Fibroblast of lung (primary cell): Measurements from ENCODE around the gene GPR108. TPM values are rescaled to one million over a fixed set of nuclear protein-coding genes. Genes with fewer than 3 reads are reported as not detected.

Source experiments
- DNase-seq, 2 donors: peaks; one replicate each; pipeline versions ENCODE4 v3.0.0 to v3.0.0-alpha.2; 2010; ENCODE audit warnings: low read depth in 2 of 2
- H2AFZ ChIP-seq: 2 replicates; pipeline ENCODE4 v1.5.1; 2012; ENCODE audit warnings: low read length, control low read depth, inconsistent platforms
- H3K27ac ChIP-seq: 2 replicates; pipeline ENCODE4 v1.5.1; 2011; ENCODE audit warnings: low read length, control low read depth; ENCODE audit not compliant: insufficient read depth
- H3K27me3 ChIP-seq: 2 replicates; pipeline ENCODE4 v1.5.1; 2011; ENCODE audit warnings: mild to moderate bottlenecking, low read length; ENCODE audit not compliant: control insufficient read depth, insufficient read depth
- H3K36me3 ChIP-seq: 2 replicates; pipeline ENCODE4 v1.5.1; 2011; ENCODE audit warnings: low read length; ENCODE audit not compliant: control insufficient read depth, insufficient read depth
- H3K4me1 ChIP-seq: 2 replicates; pipeline ENCODE4 v1.5.1; 2011; ENCODE audit warnings: low read length; ENCODE audit not compliant: control insufficient read depth, insufficient read depth; ENCODE audit errors: extremely low read depth
- H3K4me2 ChIP-seq: 2 replicates; pipeline ENCODE4 v1.5.1; 2011; ENCODE audit warnings: low read length, control low read depth; ENCODE audit not compliant: insufficient read depth; ENCODE audit errors: extremely low read depth
- H3K4me3 ChIP-seq, 4 experiments: fragments of 200-600 bp in 1 of 4; sonication (generic) in 1 of 4; replicated peaks in 1 of 4; 2 replicates each; pipeline ENCODE4 v1.5.1; 2011 to 2016; ENCODE audit warnings: low read length in 4 of 4, low read depth in 3 of 4, mild to moderate bottlenecking in 3 of 4, control low read depth in 2 of 4, inconsistent platforms in 1 of 4, mixed read lengths in 1 of 4; ENCODE audit not compliant: insufficient read depth in 1 of 4; ENCODE audit errors: control extremely low read depth in 1 of 4
- H3K79me2 ChIP-seq: 2 replicates; pipeline ENCODE4 v1.5.1; 2012; ENCODE audit warnings: mild to moderate bottlenecking, low read length, inconsistent platforms; ENCODE audit not compliant: control insufficient read depth, insufficient read depth
- H3K9ac ChIP-seq: 2 replicates; pipeline ENCODE4 v1.5.1; 2011; ENCODE audit warnings: mild to moderate bottlenecking, low read length, control low read depth; ENCODE audit not compliant: insufficient read depth
- H3K9me3 ChIP-seq: 2 replicates; pipeline ENCODE4 v1.5.1; 2012; ENCODE audit warnings: low read depth, low read length; ENCODE audit not compliant: control insufficient read depth, insufficient read depth
- H4K20me1 ChIP-seq: 2 replicates; pipeline ENCODE4 v1.5.1; 2011; ENCODE audit warnings: low read length; ENCODE audit not compliant: control insufficient read depth, insufficient read depth; ENCODE audit errors: extremely low read depth
- EZH2 ChIP-seq: IDR thresholded peaks from 2 replicates; pipeline ENCODE4 v1.5.1; 2012; ENCODE audit warnings: low read length, control low read depth, mild to moderate bottlenecking; ENCODE audit errors: missing control alignments
- polyA plus RNA-seq, 2 donors: library from polyadenylated mRNA; depleted of rRNA in 1 of 2; stranded (reverse) in 1 of 2; unstranded in 1 of 2; fragments of >200 nt; gene quantifications; 2 replicates each; pipeline ENCODE4 v1.2.1, GENCODE V29; 2011 to 2012; ENCODE audit warnings: missing spikeins in 1 of 2
- total RNA-seq: library from RNA; depleted of rRNA; stranded (reverse); fragments of >200 nt; gene quantifications from 2 replicates; pipeline ENCODE4 v1.2.1, GENCODE V29; 2014
- TF ChIP-seq, protein P1 (sequence below), 2 donors: IDR thresholded peaks in 1 of 2; conservative IDR thresholded peaks in 1 of 2; 1 replicate in 1 of 2; 2 replicates in 1 of 2; pipeline ENCODE4 v1.5.1; 2011 to 2012; ENCODE audit warnings: low read length in 2 of 2, control low read depth in 1 of 2, inconsistent platforms in 1 of 2, low read depth in 1 of 2, mild to moderate bottlenecking in 1 of 2

Gene GPR108
- total and polyA plus RNA-seq, 2 donors (not counting 1 experiment from before 2014, with no cell fraction given): 28.4 to 57.0 TPM

DNA sequence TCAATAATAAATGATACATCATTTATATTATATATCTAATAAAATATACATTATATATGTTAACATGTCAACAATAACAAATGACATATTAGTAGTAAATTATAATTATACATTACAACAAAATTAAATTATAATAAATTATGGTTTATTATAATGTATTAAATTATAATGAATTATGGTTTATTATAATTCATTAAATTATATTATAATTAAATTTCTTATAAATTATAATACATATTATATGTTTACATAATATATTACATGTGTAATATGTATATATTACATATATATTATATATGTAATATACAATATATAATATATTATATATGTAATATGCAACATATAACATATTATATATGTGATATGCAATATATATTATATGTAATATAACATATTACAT is 37.4 kb downstream of the GPR108 start:
- Histone ChIP-seq H4K20me1 (no peaks in the 10 kb centered on the region), H3K36me3 (no peaks in the 10 kb centered on the region), H3K27me3 (no peaks in the 10 kb centered on the region), H3K4me3 (no peak overlapping the region), H2AFZ (no peak overlapping the region), H3K9ac (no peak overlapping the region), H3K9me3 (no peaks in the 10 kb centered on the region), H3K4me1 (no peaks in the 10 kb centered on the region), H3K4me2 (no peak overlapping the region), H3K79me2 (no peaks in the 10 kb centered on the region), H3K27ac (no peak overlapping the region)
- no peak for DNase-seq
- TF ChIP-seq, protein P1, sequence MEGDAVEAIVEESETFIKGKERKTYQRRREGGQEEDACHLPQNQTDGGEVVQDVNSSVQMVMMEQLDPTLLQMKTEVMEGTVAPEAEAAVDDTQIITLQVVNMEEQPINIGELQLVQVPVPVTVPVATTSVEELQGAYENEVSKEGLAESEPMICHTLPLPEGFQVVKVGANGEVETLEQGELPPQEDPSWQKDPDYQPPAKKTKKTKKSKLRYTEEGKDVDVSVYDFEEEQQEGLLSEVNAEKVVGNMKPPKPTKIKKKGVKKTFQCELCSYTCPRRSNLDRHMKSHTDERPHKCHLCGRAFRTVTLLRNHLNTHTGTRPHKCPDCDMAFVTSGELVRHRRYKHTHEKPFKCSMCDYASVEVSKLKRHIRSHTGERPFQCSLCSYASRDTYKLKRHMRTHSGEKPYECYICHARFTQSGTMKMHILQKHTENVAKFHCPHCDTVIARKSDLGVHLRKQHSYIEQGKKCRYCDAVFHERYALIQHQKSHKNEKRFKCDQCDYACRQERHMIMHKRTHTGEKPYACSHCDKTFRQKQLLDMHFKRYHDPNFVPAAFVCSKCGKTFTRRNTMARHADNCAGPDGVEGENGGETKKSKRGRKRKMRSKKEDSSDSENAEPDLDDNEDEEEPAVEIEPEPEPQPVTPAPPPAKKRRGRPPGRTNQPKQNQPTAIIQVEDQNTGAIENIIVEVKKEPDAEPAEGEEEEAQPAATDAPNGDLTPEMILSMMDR (conservative IDR thresholded peaks at IDR 0.05 in 1 of 2, IDR thresholded peaks at IDR 0.05 in 1 of 2; ENCODE audit: low read depth in 1 of 2, low read length in 2 of 2): no peak
- no peak for TF ChIP-seq EZH2

DNA sequence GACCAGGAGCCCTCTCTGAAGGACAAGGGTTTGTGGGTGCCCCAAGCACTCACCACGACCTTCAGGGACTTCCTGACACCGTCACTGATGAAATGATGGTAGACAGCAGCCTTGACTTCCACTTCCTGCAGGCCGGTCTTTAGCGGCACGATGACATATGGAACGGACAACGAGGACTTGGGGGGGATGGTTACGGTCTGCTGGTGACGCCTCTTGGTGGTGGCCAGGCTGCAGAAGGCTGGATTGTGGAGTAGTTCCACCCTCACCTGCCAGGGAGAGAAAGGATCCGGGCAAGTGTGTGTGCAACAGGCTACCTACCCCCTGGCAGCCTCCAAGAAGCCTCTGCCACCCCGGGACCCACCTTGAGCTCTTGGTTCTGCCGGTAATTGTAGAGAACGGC is 40.1 kb downstream of the GPR108 start:
- no peaks in the 10 kb centered on the region for H3K27me3 ChIP-seq
- H2AFZ ChIP-seq: no peak overlapping the region
- no peaks in the 10 kb centered on the region for H3K79me2 ChIP-seq
- H3K9ac ChIP-seq: no peak overlapping the region
- no peaks in the 10 kb centered on the region for H3K4me1 ChIP-seq
- no peaks in the 10 kb centered on the region for H3K9me3 ChIP-seq
- H3K27ac ChIP-seq: no peak overlapping the region
- TF ChIP-seq, protein P1 (conservative IDR thresholded peaks at IDR 0.05 in 1 of 2, IDR thresholded peaks at IDR 0.05 in 1 of 2; ENCODE audit: low read depth in 1 of 2, low read length in 2 of 2): no peak
- TF ChIP-seq EZH2: no peak
- H4K20me1 ChIP-seq: no peaks in the 10 kb centered on the region
- no peaks in the 10 kb centered on the region for H3K36me3 ChIP-seq
- DNase-seq: no peak
- H3K4me3 ChIP-seq: no peak overlapping the region
- no peak overlapping the region for H3K4me2 ChIP-seq

DNA sequence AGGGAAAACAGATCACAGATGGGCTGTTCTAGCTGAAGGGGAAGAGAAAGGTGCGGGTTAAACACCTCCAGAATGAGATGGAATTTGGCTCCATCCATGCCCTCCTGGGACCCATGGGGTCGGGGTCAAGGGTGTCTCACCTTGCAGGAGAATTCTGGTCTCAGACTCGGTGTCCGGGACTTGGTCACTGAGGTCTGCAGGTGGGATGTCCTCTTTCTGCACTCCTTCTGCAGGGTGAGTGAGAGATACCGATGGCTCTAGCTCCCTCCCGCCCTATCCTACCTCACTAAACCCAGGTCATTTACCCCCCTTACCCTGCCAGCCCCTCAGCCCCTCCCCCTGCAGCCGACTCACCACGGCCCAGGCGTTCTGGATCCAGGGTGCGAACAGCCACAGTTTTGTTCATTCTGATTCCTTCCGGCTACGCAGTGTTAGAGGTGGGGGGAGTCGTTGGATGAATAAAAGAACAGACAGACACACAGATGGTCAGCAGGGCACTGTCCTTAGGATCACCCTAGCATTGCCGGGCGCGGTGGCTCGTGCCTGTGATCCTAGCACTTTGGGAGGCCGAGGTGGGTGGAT is 41.0 kb downstream of the GPR108 start:
- H3K4me3 ChIP-seq: no peak overlapping the region
- H3K36me3 ChIP-seq: no peaks in the 10 kb centered on the region
- TF ChIP-seq, protein P1 (conservative IDR thresholded peaks at IDR 0.05 in 1 of 2, IDR thresholded peaks at IDR 0.05 in 1 of 2; ENCODE audit: low read depth in 1 of 2, low read length in 2 of 2): no peak
- no peak for TF ChIP-seq EZH2

More for the DNA sequence above, 41.0 kb downstream of the GPR108 start:
- no peak overlapping the region for H3K9ac ChIP-seq
- no peaks in the 10 kb centered on the region for H3K4me1 ChIP-seq
- H3K27me3 ChIP-seq: no peaks in the 10 kb centered on the region
- H4K20me1 ChIP-seq: no peaks in the 10 kb centered on the region
- no peak overlapping the region for H3K27ac ChIP-seq
- H3K4me2 ChIP-seq: no peak overlapping the region
- no peaks in the 10 kb centered on the region for H3K79me2 ChIP-seq
- no peaks in the 10 kb centered on the region for H3K9me3 ChIP-seq
- DNase-seq: no peak
- H2AFZ ChIP-seq: no peak overlapping the region
